CD4-positive, alpha-beta T cell treated with Interleukin-6 for 4 hours (primary cell): ENCODE data around the gene KIF27.
"Not testable (repeated sequence)": the region's sequence is repeated elsewhere in the genome, so short reads cannot be mapped to it uniquely, and the experiment has no call there.

Experiments
- DNase-seq: peaks from one replicate; pipeline ENCODE4 v3.0.0-alpha.2; 2020; ENCODE audit warnings: mixed read lengths

The KIF27 gene

DNA sequence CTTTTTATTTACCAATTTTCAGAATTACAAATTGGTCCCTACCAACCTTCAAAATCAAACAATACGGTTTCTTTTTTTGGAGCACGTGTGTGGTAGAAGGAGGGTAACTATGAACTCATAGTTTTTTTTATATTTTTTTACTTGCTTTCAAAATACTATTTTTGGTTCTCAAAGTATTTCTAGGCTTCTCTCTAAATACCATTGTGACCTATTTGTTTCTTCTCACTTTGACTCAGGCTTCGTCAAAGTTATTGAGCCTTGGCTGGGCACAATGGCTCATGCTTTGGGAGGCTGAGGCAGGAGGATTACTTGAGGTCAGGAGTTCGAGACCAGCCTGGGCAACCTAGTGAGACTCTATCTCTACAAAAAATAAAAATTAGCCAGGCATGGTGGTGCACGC, 11.6 kb upstream of the KIF27 start:
- DNase-seq, result no peak

DNA sequence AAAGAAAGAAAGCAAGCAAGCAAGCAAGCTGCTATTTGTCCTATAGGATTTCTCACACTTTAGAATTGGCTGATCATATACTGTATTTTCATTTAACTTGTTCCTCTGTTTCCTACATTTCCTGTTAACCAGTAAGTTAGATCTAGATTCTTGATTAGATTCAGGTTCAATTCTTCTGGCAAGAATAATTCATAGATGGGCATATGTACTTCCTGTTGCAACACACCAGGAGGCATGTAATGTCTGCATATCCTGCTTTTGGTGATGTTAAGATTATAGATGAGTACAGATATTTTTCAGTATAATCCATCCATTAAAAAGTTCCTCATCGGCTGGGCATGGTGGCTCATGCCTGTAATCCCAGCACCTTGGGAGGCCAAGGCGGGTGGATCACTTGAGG, 10.8 kb upstream of the KIF27 start:
- no peak for DNase-seq

DNA sequence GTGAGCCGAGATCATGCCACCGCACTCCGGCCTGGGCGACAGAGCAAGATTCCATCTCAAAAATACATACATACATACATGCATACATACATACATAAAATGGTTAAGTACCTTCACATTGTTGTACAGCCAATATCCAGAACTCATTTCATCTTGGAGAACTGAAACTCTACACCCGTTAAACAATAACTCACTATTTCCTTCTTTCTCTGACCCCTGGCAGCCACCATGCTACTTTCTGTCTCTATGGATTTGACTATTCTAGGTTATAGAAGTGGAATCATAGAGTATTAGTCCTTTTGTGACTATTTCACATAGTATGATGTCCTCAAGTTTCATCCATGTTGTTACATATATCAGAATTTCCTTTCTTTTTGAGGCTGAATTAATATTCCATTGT, 9.6 kb upstream of the KIF27 start:
- DNase-seq, result no peak

DNA sequence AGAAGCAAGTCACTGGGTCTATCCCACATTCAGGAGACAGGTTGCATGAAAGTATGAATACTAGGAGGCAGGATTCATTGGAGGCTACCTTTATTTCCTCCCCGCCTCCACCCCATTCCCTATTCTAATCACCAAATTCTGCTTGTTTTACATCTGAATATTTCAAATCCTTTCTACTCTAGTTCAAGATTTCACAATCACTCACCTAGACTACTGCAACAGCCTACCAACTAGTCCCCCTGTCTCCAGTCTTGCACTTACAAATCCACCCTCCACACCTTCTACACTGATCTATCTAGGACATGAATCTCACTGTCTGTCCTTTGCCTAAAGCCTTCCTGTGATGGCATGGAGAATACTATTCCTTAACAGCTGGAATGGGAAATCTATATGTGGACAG, 6.4 kb upstream of the KIF27 start:
- DNase-seq, result no peak

DNA sequence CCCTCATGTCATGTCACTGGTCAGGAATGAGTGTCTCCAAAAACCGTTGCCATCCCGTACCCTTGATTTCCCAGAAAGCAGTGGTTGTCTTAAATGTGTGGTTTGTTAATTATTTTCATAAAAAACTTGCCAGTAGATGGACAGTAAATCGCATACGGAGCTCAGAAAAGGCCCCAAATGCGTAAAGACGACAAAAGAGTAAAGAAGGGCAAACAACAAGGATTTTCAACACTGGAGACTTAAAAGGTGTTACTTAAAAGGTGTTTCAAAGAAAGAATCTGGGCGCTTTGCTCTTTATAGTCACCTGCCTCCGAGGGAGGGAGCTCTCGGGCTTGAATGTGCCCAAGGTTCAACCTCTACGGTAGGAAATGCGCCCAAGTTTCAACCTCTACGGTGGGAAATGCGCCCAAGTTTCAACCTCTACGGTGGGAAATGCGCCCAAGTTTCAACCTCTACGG, 734 bp downstream of the KIF27 start:
- DNase-seq, result peak; percentile 68

- no peak for DNase-seq
These were observed 2.1 kb downstream of the KIF27 start for GRCh38 chr9:83919111-83919510.

DNA sequence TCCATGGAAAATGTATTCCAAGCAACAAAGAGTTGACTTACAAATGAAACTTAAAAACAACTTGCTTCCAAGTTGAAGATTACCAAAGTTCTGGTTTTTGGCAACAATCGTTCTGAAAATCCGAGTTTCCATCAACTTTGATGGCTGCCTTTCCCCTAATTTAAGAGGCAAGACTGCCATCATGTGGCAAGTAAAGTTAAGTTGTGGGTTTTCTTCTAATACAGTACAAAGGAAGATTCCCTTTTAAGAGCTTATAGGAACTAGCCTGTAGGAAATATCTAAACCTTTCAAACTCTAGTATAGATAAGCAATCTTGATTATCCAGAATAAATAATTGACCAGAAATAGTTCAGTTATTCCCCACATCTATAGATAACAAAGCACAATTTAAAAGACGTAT, 9.0 kb downstream of the KIF27 start:
- not testable (repeated sequence) for DNase-seq

GRCh38 chr9:83906144-83906543, 15.1 kb downstream of the KIF27 start:
- no peak for DNase-seq

DNA sequence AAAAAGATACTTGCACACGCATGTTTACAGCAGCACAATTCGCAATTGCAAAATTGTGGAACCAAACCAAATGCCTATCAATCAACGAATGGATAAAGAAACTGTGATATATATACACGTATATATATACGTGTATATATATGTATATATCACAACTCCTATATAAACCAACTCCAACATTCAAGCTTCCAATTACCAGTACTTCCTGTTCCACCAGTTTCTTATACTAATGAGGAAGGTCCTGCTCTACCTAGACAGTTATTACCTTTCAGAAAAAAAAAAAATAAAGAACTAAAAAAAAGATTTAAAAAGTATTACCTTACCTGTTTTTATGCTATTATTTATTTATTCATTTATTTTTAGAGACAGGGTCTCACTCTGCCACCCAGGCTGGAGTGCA, 20.6 kb downstream of the KIF27 start:
- DNase-seq, result not testable (repeated sequence)

- not testable (repeated sequence) for DNase-seq
These were observed 26.9 kb downstream of the KIF27 start for GRCh38 chr9:83894301-83894700.

DNA sequence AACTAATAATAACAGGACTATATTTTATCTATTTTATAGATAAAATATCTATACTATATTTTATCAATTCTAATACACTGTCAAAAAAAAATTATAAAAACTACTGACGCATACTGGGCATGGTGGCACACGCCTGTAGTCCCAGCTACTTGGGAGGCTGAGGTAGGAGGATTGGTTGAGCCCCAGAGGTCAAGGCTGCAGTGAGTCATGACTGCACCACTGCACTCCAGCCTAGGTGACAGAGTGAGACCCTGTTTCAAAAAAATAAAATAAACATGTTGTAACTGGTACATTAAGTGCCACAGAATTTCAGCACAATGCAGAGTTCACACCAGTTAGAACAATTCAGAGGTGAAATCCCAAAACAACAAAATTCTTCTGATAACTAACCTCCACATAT, 34.7 kb downstream of the KIF27 start:
- DNase-seq, result not testable (repeated sequence)

DNA sequence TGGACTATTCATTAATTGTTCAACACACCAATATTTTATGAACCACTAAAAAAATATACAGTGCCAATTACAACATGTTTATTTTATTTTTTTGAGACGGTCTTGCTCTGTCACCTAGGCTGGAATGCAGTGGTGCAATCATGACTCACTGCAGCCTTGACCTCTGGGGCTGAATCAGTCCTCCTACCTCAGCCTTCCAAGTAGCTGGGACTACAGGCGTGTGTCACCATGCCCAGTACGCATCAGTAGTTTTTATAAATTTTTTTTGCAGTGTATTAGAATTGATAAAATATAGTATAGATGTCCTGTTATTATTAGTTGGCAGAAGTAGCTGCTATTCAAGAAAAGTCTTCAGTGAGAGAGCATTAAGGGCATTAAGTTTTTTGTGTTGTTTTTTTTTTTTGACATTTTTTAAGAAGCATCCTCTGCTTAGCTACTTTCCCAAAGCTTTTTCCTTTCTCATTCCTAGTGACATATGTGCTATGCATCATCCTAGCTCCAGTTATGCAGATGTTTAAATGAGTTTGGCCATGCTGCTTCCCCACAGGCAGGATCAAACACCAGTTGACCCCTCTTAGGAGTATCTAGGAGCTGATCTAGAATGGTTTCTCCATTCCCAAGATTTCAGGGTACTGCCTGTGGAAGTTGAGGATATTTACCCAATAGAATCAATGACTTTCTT, 35.5 kb downstream of the KIF27 start:
- not testable (repeated sequence) for DNase-seq

DNA sequence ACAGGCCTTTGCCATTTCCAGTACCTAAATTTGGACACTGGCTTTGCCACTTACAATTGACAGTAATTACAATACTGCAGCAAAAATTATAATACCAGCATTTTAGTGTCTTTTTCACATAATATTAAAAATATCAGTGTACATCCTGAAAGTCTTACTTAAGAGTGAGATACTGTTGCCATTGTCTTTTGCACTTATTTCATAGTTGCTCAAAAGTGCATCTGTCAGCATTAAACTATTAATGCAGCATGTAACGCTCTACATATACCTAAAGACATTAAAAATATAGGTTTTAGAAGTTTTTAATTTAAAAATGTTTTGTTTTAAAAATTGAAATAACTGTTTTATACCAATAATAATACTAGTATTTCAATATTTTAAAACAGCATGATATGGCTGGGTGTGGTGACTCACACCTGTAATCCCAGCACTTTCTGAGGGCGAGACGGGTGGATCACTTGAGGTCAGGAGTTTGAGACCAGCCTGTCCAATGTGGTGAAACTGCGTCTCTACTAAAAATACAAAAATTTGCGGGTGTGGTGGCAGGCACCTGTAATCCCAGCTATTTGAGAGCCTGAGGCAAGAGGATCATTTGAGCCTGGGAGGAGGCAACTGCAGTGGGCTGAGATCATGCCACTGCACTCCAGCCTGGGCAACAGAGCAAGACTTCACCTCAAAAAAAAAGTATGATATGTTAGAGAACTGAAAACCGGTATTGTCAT, 39.4 kb downstream of the KIF27 start:
- not testable (repeated sequence) for DNase-seq

- DNase-seq, result not testable (repeated sequence)
These were observed 45.7 kb downstream of the KIF27 start for GRCh38 chr9:83875559-83875958.

GRCh38 chr9:83849895-83850294, 71.3 kb downstream of the KIF27 start:
- DNase-seq, result not testable (repeated sequence)

DNA sequence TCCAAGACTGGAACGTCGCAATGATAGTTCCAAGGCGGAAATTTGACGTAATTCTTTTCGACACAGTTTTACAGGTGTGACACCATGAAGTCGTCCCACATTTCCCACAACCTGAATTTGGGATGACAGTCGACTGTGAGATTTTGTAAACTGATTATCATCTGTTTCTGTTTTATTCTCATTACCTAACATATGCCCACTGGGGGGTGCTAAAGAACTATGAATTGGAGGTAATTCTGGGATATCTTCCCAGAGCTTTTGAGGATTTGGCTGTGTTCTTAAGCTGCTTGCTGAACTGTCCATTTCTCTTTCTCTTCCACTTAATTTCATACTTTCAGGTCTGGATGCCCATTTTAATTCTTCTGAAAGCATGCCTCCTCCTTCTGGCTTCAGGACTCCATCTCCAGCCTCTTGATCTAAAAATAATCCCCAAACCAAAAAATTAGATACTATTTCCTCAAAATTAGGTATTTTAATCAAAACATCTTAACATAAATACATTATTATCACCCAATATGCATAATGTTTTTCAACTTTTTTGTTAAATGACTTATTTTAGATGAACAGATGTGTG, 84.1 kb downstream of the KIF27 start:
- not testable (repeated sequence) for DNase-seq

DNA sequence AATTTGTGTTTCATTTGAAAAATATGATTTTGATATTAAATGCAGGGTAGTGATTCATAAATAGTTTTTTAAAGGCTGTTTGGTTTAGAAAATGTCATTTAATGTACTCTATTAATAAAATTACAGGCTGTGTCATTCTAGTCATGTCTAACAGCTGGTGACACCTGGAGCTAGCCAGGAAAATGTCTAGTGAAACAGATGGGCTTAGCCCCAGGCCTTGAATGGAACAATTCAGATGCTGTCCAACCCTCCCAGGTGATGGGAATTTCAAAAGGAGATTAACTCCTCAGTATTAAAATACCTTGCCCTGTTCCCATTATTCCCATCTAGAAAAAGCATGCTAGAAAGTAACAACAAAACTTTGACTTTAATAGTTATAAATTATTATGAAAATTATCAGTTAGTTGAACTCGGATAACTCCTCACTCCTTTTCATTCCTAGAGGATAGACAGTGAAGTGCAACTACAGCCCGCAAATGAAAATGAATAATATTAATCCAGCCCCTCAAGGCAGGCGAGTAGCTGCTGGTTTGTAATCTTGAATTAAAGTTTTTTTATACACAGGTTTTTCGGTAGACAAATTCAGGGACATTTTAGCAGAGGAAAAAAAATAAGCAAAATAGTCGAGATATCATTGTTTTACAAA, 90.7 kb downstream of the KIF27 start:
- not testable (repeated sequence) for DNase-seq

DNA sequence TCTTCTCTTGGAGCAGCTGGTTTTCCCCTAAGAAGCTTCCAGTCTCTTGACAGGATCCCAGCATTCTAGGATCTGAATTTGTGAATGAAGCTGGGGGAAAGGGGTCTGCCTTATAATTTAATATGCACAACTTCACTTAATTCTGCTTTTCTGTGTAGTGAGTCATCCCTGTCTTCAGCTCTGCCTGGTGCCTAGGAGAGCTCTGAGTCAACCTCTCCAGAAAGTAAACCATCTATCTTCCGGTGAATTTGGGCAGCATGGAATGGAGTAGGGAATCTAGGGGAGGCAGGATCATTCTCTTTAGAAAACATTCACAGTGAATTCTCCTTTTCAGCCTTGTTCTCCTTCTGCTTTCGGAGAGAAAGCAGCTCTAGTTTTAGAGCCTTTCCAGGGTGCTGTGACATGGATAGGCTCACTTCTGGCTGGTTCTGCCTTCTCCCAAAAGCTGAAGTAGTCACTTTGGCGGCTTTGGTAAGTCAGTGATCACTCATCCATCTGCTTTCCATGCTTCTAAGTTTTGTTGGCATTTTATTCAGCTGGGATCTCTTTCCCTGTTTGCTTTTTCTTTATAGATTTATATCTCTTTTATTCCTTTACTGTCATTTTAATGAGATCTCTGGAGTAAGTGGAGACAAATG, 96.1 kb downstream of the KIF27 start:
- not testable (repeated sequence) for DNase-seq

DNA sequence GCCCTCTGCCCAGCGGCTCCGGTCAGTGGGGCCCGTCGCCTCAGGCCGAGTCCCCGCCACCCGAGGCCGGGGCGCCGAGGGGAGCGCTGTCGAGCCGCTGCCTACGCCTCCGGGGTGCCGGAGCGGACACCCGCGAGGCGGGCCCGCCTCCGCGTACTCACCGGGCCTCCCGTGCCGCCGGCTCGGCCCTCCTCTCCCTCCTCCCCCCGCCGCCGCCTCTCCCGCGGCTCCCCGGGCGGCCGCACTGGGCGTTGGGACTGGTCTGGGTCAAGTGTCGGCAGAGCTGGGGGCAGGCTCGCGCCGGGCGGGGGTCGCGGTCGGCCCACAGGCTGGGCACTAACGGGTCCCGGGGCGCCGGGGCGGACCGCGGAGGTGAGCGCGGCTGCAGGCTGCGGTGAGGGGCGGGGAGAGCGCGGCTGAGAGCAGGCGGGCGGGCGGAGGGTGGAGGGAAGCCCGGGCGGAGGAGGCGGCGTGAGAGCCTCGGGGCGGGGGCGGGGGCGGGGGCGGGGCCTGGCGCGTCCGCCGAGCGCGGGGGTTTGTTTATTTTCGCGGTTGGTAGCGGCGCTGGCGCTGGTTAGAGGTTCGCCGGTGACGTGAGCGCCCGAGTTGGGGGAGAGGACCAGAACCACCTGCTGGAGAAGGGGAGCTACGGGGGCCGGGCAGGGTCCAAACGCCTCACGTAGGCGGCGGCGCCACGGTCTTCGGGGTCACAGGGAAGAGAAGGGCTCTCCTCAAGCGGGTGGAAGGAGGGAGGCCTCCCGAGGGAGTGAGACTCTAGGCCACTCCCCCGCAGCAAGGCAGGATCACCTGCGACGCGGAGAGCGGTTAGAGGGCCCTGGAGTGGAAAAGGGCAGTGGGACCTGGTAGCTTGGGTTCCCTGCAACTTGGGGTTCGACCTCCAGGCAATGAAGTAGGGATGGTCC, 103.6 kb downstream of the KIF27 start, which contains the start of gene GKAP1:
Gene GKAP1 (minus strand): TSS at position 414 of the 923 bp plus-strand sequence. CDS start 11,252 bp downstream, outside the sequence.
- DNase-seq, result peak; percentile 92

GRCh38 chr9:83817011-83817355, 104.2 kb downstream of the KIF27 start:
- DNase-seq, result not testable (repeated sequence)

GRCh38 chr9:83815120-83815519, 106.1 kb downstream of the KIF27 start:
- DNase-seq, result not testable (repeated sequence)

DNA sequence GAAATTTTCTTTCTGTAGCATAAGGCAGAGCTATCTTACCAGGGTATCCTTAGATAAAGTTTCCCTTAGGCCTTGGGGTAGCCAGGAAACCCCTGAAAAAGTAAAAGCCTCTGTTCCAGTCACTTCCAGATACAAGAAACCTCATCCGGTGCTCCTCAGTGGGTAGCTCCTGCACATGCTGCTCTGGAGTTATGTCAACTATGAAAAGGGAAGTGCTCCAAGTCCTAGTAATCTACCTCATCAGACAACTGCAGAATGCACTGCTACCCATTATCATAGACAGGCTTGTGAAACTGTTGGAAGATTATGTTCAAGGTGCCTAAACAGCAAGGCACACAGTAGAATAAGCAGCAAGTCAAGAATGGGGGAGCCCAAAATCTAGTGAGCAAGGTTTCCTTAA, 112.0 kb downstream of the KIF27 start:
- DNase-seq, result not testable (repeated sequence)
